ENCODE data around the gene LSM8.

LSM8 gene

GRCh38 chr7:118217210-118217619 is 33.3 kb downstream of the LSM8 start:
- 80% methylated on average over 1 of the region's 1 CpG for WGBS

GRCh38 chr7:118218413-118219156 is 34.6 kb downstream of the LSM8 start:
- H2AFZ ChIP-seq (ENCODE audit: low read depth, low read length) = no peak overlapping the region
- H3K23ac ChIP-seq (ENCODE audit: low read length in 2 of 2) = no peak overlapping the region
- H3K9me3 ChIP-seq (ENCODE audit: control insufficient read depth, low read length) = no peaks in the 10 kb centered on the region
- no peak overlapping the region for H2BK120ac ChIP-seq (ENCODE audit: low read depth, low read length)
- no peak overlapping the region for H3K27ac ChIP-seq (ENCODE audit: low read length, poor library complexity, severe bottlenecking)
- no peak overlapping the region for H3K4me3 ChIP-seq (ENCODE audit: insufficient read depth in 1 of 2, low read depth in 1 of 2, low read length in 2 of 2)
- H3K79me1 ChIP-seq (replicated peaks; ENCODE audit: low read length, poor library complexity, severe bottlenecking) = no peaks in the 10 kb centered on the region
- no peak overlapping the region for H4K8ac ChIP-seq (ENCODE audit: low read length)
- H4K91ac ChIP-seq (ENCODE audit: low read length) = no peak overlapping the region
- no peak overlapping the region for H2BK12ac ChIP-seq (ENCODE audit: low read length in 2 of 2)
- H3K4ac ChIP-seq (ENCODE audit: low read depth in 1 of 2, low read length in 2 of 2) = no peak overlapping the region
- no peak overlapping the region for H2BK15ac ChIP-seq (ENCODE audit: low read depth, poor library complexity, severe bottlenecking)
- no peak overlapping the region for H2AK5ac ChIP-seq (ENCODE audit: low read length, severe bottlenecking)
- H3K18ac ChIP-seq (ENCODE audit: low read depth in 1 of 2, low read length in 2 of 2) = no peak overlapping the region
- 86% methylated on average over 6 of the region's 8 CpGs for WGBS
- H2BK5ac ChIP-seq (ENCODE audit: low read depth, low read length, poor library complexity, severe bottlenecking) = no peak overlapping the region
- no peaks in the 10 kb centered on the region for H3K4me1 ChIP-seq (ENCODE audit: control insufficient read depth, insufficient read depth, low read depth, low read length)
- H3K27me3 ChIP-seq (ENCODE audit: control insufficient read depth in 1 of 2, insufficient read depth in 1 of 2, low read length in 2 of 2) = no peaks in the 10 kb centered on the region
- no peak overlapping the region for H3K4me2 ChIP-seq (ENCODE audit: low read length, poor library complexity, severe bottlenecking)
- H3K9ac ChIP-seq (ENCODE audit: low read length) = no peak overlapping the region
- no peak overlapping the region for H3K14ac ChIP-seq (ENCODE audit: low read length in 2 of 2)
- no peaks in the 10 kb centered on the region for H3K36me3 ChIP-seq (ENCODE audit: control insufficient read depth in 1 of 2, insufficient read depth in 2 of 2, low read depth in 1 of 2, low read length in 2 of 2)
- peak; percentile 43 for DNase-seq

More at GRCh38 chr7:118217210-118217619, 33.3 kb downstream of the LSM8 start:
- H2BK5ac ChIP-seq (ENCODE audit: low read depth, low read length, poor library complexity, severe bottlenecking) = no peak overlapping the region
- H3K36me3 ChIP-seq (ENCODE audit: control insufficient read depth in 1 of 2, insufficient read depth in 2 of 2, low read depth in 1 of 2, low read length in 2 of 2) = no peaks in the 10 kb centered on the region
- H3K4ac ChIP-seq (ENCODE audit: low read depth in 1 of 2, low read length in 2 of 2) = no peak overlapping the region
- H3K23ac ChIP-seq (ENCODE audit: low read length in 2 of 2) = no peak overlapping the region
- no peak overlapping the region for H2BK15ac ChIP-seq (ENCODE audit: low read depth, poor library complexity, severe bottlenecking)
- H3K18ac ChIP-seq (ENCODE audit: low read depth in 1 of 2, low read length in 2 of 2) = no peak overlapping the region
- H2AFZ ChIP-seq (ENCODE audit: low read depth, low read length) = no peak overlapping the region
- H4K8ac ChIP-seq (ENCODE audit: low read length) = no peak overlapping the region
- H2BK12ac ChIP-seq (ENCODE audit: low read length in 2 of 2) = no peak overlapping the region
- H4K91ac ChIP-seq (ENCODE audit: low read length) = no peak overlapping the region
- no peak for DNase-seq
- no peaks in the 10 kb centered on the region for H3K27me3 ChIP-seq (ENCODE audit: control insufficient read depth in 1 of 2, insufficient read depth in 1 of 2, low read length in 2 of 2)
- H3K9me3 ChIP-seq (ENCODE audit: control insufficient read depth, low read length) = no peaks in the 10 kb centered on the region
- no peak overlapping the region for H3K4me2 ChIP-seq (ENCODE audit: low read length, poor library complexity, severe bottlenecking)
- H3K14ac ChIP-seq (ENCODE audit: low read length in 2 of 2) = no peak overlapping the region
- H2BK120ac ChIP-seq (ENCODE audit: low read depth, low read length) = no peak overlapping the region
- H2AK5ac ChIP-seq (ENCODE audit: low read length, severe bottlenecking) = no peak overlapping the region
- H3K27ac ChIP-seq (ENCODE audit: low read length, poor library complexity, severe bottlenecking) = no peak overlapping the region
- no peak overlapping the region for H3K4me3 ChIP-seq (ENCODE audit: insufficient read depth in 1 of 2, low read depth in 1 of 2, low read length in 2 of 2)
- no peaks in the 10 kb centered on the region for H3K4me1 ChIP-seq (ENCODE audit: control insufficient read depth, insufficient read depth, low read depth, low read length)
- no peaks in the 10 kb centered on the region for H3K79me1 ChIP-seq (replicated peaks; ENCODE audit: low read length, poor library complexity, severe bottlenecking)
- H3K9ac ChIP-seq (ENCODE audit: low read length) = no peak overlapping the region

GRCh38 chr7:118219157-118219512 is 35.2 kb downstream of the LSM8 start:
- Histone ChIP-seq H3K4me1 (ENCODE audit: control insufficient read depth, insufficient read depth, low read depth, low read length) (no peaks in the 10 kb centered on the region), H3K4me2 (ENCODE audit: low read length, poor library complexity, severe bottlenecking) (no peak overlapping the region), H2BK120ac (ENCODE audit: low read depth, low read length) (no peak overlapping the region), H2AK5ac (ENCODE audit: low read length, severe bottlenecking) (no peak overlapping the region), H4K91ac (ENCODE audit: low read length) (no peak overlapping the region), H3K27ac (ENCODE audit: low read length, poor library complexity, severe bottlenecking) (no peak overlapping the region), H3K27me3 (ENCODE audit: control insufficient read depth in 1 of 2, insufficient read depth in 1 of 2, low read length in 2 of 2) (no peaks in the 10 kb centered on the region), H2BK5ac (ENCODE audit: low read depth, low read length, poor library complexity, severe bottlenecking) (no peak overlapping the region), H3K23ac (ENCODE audit: low read length in 2 of 2) (no peak overlapping the region), H2BK12ac (ENCODE audit: low read length in 2 of 2) (no peak overlapping the region), H3K14ac (ENCODE audit: low read length in 2 of 2) (no peak overlapping the region), H3K79me1 (replicated peaks; ENCODE audit: low read length, poor library complexity, severe bottlenecking) (no peaks in the 10 kb centered on the region), H2AFZ (ENCODE audit: low read depth, low read length) (no peak overlapping the region), H3K4me3 (ENCODE audit: insufficient read depth in 1 of 2, low read depth in 1 of 2, low read length in 2 of 2) (no peak overlapping the region), H3K18ac (ENCODE audit: low read depth in 1 of 2, low read length in 2 of 2) (no peak overlapping the region), H3K9ac (ENCODE audit: low read length) (no peak overlapping the region), H2BK15ac (ENCODE audit: low read depth, poor library complexity, severe bottlenecking) (no peak overlapping the region), H3K36me3 (ENCODE audit: control insufficient read depth in 1 of 2, insufficient read depth in 2 of 2, low read depth in 1 of 2, low read length in 2 of 2) (no peaks in the 10 kb centered on the region), H4K8ac (ENCODE audit: low read length) (no peak overlapping the region), H3K9me3 (ENCODE audit: control insufficient read depth, low read length) (no peaks in the 10 kb centered on the region), H3K4ac (ENCODE audit: low read depth in 1 of 2, low read length in 2 of 2) (no peak overlapping the region)
- DNase-seq = no peak
- 97% methylated on average over 2 of the region's 3 CpGs for WGBS

GRCh38 chr7:118220583-118220982 is 36.6 kb downstream of the LSM8 start:
- no peaks in the 10 kb centered on the region for H3K79me1 ChIP-seq (replicated peaks; ENCODE audit: low read length, poor library complexity, severe bottlenecking)
- no peak overlapping the region for H2AFZ ChIP-seq (ENCODE audit: low read depth, low read length)
- no peak for DNase-seq
- no peak overlapping the region for H3K14ac ChIP-seq (ENCODE audit: low read length in 2 of 2)
- no peak overlapping the region for H3K9ac ChIP-seq (ENCODE audit: low read length)
- H2BK12ac ChIP-seq (ENCODE audit: low read length in 2 of 2) = no peak overlapping the region
- no peak overlapping the region for H2BK15ac ChIP-seq (ENCODE audit: low read depth, poor library complexity, severe bottlenecking)
- H3K4me1 ChIP-seq (ENCODE audit: control insufficient read depth, insufficient read depth, low read depth, low read length) = no peaks in the 10 kb centered on the region
- no peak overlapping the region for H3K4me3 ChIP-seq (ENCODE audit: insufficient read depth in 1 of 2, low read depth in 1 of 2, low read length in 2 of 2)
- no peak overlapping the region for H4K8ac ChIP-seq (ENCODE audit: low read length)
- H2BK5ac ChIP-seq (ENCODE audit: low read depth, low read length, poor library complexity, severe bottlenecking) = no peak overlapping the region
- no peak overlapping the region for H2AK5ac ChIP-seq (ENCODE audit: low read length, severe bottlenecking)
- H3K9me3 ChIP-seq (ENCODE audit: control insufficient read depth, low read length) = no peaks in the 10 kb centered on the region
- no peak overlapping the region for H3K4me2 ChIP-seq (ENCODE audit: low read length, poor library complexity, severe bottlenecking)
- no peaks in the 10 kb centered on the region for H3K36me3 ChIP-seq (ENCODE audit: control insufficient read depth in 1 of 2, insufficient read depth in 2 of 2, low read depth in 1 of 2, low read length in 2 of 2)
- H3K23ac ChIP-seq (ENCODE audit: low read length in 2 of 2) = no peak overlapping the region
- H3K4ac ChIP-seq (ENCODE audit: low read depth in 1 of 2, low read length in 2 of 2) = no peak overlapping the region
- no peak overlapping the region for H3K18ac ChIP-seq (ENCODE audit: low read depth in 1 of 2, low read length in 2 of 2)
- no peak overlapping the region for H2BK120ac ChIP-seq (ENCODE audit: low read depth, low read length)
- H3K27me3 ChIP-seq (ENCODE audit: control insufficient read depth in 1 of 2, insufficient read depth in 1 of 2, low read length in 2 of 2) = no peaks in the 10 kb centered on the region
- WGBS = 62% methylated on average over 3 of the region's 3 CpGs
- H4K91ac ChIP-seq (ENCODE audit: low read length) = no peak overlapping the region
- no peak overlapping the region for H3K27ac ChIP-seq (ENCODE audit: low read length, poor library complexity, severe bottlenecking)
